Activated naive CD4-positive, alpha-beta T cell treated with anti-CD3 and anti-CD28 coated beads, Interleukin-2, amount 50 U/mL, for 72 hours (primary cell): ENCODE measurements around the gene SMCHD1. TPM values are rescaled to one million over a fixed set of nuclear protein-coding genes. Genes with fewer than 3 reads are reported as not detected.
"Not testable (repeated sequence)": the region's sequence is repeated elsewhere in the genome, so short reads cannot be mapped to it uniquely, and the experiment has no call there.

ENCODE experiments used
- ATAC-seq, 2 donors: fragments of 150-1000 bp; cut with Tn5 transposase; 2 replicates each; pipeline ENCODE4 v1.10.0; 2021; ENCODE audit warnings: mild to moderate bottlenecking in 2 of 2, moderate library complexity in 2 of 2
- DNase-seq, 2 donors: peaks; one replicate each; pipeline ENCODE4 v3.0.0; 2021 to 2022; ENCODE audit warnings: low spot score in 2 of 2
- H3K27ac Mint-ChIP-seq, 2 donors: one replicate each; pipeline ENCODE4 v1.8.0; 2022; ENCODE audit warnings: mild to moderate bottlenecking in 2 of 2, mixed read lengths in 2 of 2
- H3K36me3 Mint-ChIP-seq, 2 donors: one replicate each; pipeline ENCODE4 v1.8.0; 2022; ENCODE audit warnings: mixed read lengths in 2 of 2
- H3K9me3 Mint-ChIP-seq, 2 donors: one replicate each; pipeline ENCODE4 v1.8.0; 2022; ENCODE audit warnings: mixed read lengths in 2 of 2
- total RNA-seq, 2 donors: library from RNA; stranded (reverse); gene quantifications; one replicate each; pipeline ENCODE4 v1.2.3, GENCODE V29; 2022

The SMCHD1 gene
- total RNA-seq, 2 donors from 2014 or later, result 112 to 136 TPM

- peaks cover 6 to 15% of the 10 kb centered on the region in 2 donors for H3K36me3 Mint-ChIP-seq
- H3K9me3 Mint-ChIP-seq, result no peaks in the 10 kb centered on the region
- DNase-seq (no peak), ATAC-seq (peak in 1 of 2 donors; percentile 31)
- peak overlapping the region; percentile 26 to 53 for H3K27ac Mint-ChIP-seq
These were observed 193.0 kb downstream of the SMCHD1 start for GRCh38 chr18:2848247-2849246.

- Mint-ChIP-seq H3K27ac (no peak overlapping the region), H3K9me3 (no peaks in the 10 kb centered on the region), H3K36me3 (peaks cover 5 to 15% of the 10 kb centered on the region in 2 donors)
- DNase-seq (no peak), ATAC-seq (peak in 1 of 2 donors; percentile 25)
These were observed 195.3 kb downstream of the SMCHD1 start for GRCh38 chr18:2850816-2851215.

- Mint-ChIP-seq H3K27ac (no peak overlapping the region), H3K36me3 (peaks cover 0 to 15% of the 10 kb centered on the region in 2 donors), H3K9me3 (no peaks in the 10 kb centered on the region)
- DNase-seq (no peak), ATAC-seq (no peak)
These were observed 196.2 kb downstream of the SMCHD1 start for GRCh38 chr18:2851771-2852170.

DNA sequence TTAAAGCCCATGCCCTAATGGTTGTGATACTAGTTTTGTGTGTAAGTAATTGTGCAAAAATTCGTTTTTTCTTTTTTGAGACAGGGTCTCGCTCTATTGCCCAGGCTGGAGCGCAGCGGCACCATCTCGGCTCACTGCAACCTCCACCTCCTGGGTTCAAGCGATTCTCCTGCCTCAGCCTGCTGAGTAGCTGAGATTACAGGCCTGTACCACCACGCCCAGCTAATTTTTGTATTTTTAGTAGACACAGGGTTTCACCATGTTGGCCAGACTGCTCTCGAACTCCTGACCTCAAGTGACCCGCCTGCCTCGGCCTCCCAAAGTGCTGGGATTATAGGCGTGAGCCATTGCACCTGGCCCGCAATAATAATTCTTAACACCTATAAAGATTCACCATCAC is 196.9 kb downstream of the SMCHD1 start:
- peaks cover 0 to 15% of the 10 kb centered on the region in 2 donors for H3K36me3 Mint-ChIP-seq
- not testable (repeated sequence) for H3K27ac Mint-ChIP-seq, H3K9me3 Mint-ChIP-seq, ATAC-seq, DNase-seq

DNA sequence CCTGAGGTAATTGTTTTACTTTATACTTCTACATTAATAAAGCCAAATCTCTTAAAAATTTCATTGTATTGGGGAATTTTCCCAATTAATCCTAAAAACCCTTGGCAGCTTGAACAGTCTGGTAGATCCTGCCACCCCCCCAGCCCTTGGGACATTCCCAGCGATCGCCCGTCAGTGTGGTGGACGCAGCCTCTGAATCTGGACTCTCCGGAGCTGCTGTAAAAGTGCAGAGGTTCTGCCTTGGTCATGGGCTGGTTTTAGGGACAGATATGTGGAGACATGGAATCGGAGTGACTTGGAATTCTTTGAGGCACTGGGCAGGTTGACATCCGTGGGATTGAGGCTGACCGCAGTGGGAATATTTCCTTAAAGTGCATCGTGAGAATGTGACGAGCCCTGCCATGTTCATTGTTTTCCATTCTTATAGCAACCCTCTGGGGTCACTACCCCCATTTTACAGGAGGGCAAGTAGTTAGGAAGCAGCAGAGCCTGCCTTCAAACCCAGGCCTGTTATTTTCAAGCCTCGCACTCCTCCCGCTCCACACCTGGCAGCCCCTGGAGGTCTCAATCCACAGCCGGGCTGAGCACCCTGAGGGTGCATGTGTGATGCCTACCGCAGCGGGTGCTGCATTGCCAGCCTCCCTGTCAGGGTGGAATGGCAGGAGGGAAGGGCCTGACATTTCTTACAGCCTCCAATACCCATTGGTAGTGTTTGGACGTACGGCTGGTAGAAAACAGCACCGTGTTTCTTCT is 197.8 kb downstream of the SMCHD1 start:
- no peak for DNase-seq

GRCh38 chr18:2853926-2854664 is 198.6 kb downstream of the SMCHD1 start:
- no peak for ATAC-seq

More for the DNA sequence above, 197.8 kb downstream of the SMCHD1 start:
- ATAC-seq, result no peak
- Mint-ChIP-seq H3K36me3 (peaks cover 0 to 13% of the 10 kb centered on the region in 2 donors), H3K9me3 (no peaks in the 10 kb centered on the region), H3K27ac (no peak overlapping the region)

More at GRCh38 chr18:2853926-2854664, 198.6 kb downstream of the SMCHD1 start:
- Mint-ChIP-seq H3K9me3 (no peaks in the 10 kb centered on the region), H3K36me3 (peaks cover 0 to 7% of the 10 kb centered on the region in 2 donors), H3K27ac (no peak overlapping the region)
- DNase-seq, result no peak

Other genes starting within 250 kb of the SMCHD1 start
- 10 to 100 TPM; 20.3 to 57.4 TPM for gene METTL4, start 84.2 kb upstream of the SMCHD1 start, total RNA-seq
- 100 to 1,000 TPM in 1 of 2 donors, 10 to 100 TPM in 1; 66.8 to 117 TPM for gene NDC80, start 84.2 kb upstream of the SMCHD1 start, total RNA-seq
- 10 to 100 TPM; 13.0 to 24.4 TPM for gene EMILIN2, start 191.3 kb downstream of the SMCHD1 start, total RNA-seq